ENCODE measurements around the gene COL23A1. TPM values are rescaled to one million over a fixed set of nuclear protein-coding genes. Genes with fewer than 3 reads are reported as not detected.

Gene COL23A1
- total and polyA plus RNA-seq, 2 donors (not counting 1 experiment from before 2014, with no cell fraction given) = not detected

DNA sequence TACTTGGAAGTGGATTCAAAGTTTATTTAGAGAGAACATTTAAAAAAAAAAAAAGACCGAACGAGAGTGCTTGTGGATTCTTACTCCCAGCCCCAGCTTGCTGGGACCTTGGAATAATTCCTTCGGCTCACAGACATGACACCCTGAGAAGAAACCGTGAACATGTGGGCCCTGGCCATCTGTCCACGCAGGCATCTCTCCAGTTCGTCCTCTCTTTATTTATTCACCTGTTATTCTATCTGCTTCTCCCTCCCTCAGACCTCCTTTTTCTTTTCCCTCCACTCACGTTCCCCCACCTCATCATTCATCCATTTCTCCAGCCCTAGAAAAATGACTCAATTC, 263.8 kb downstream of the COL23A1 start:
- no peak overlapping the region for H3K9ac ChIP-seq (ENCODE audit: insufficient read depth, low read length)
- no peaks in the 10 kb centered on the region for H3K36me3 ChIP-seq (ENCODE audit: control insufficient read depth, insufficient read depth, low read length)
- no peak overlapping the region for H3K4me3 ChIP-seq (replicated peaks in 1 of 4; ENCODE audit: control extremely low read depth in 1 of 4, insufficient read depth in 1 of 4, low read depth in 3 of 4, low read length in 4 of 4)
- H2AFZ ChIP-seq (ENCODE audit: low read length) = no peak overlapping the region
- TF ChIP-seq CTCF (conservative IDR thresholded peaks at IDR 0.05 in 1 of 2, IDR thresholded peaks at IDR 0.05 in 1 of 2; ENCODE audit: low read depth in 1 of 2, low read length in 2 of 2) (no peak), EZH2 (IDR thresholded peaks at IDR 0.05; ENCODE audit: low read length, missing control alignments) (no peak)
- no peak overlapping the region for H3K4me2 ChIP-seq (ENCODE audit: extremely low read depth, insufficient read depth, low read length)
- H3K9me3 ChIP-seq (ENCODE audit: control insufficient read depth, insufficient read depth, low read depth, low read length) = no peaks in the 10 kb centered on the region
- H3K4me1 ChIP-seq (ENCODE audit: control insufficient read depth, extremely low read depth, insufficient read depth, low read length) = no peaks in the 10 kb centered on the region
- no peaks in the 10 kb centered on the region for H4K20me1 ChIP-seq (ENCODE audit: control insufficient read depth, extremely low read depth, insufficient read depth, low read length)
- no peak overlapping the region for H3K27ac ChIP-seq (ENCODE audit: insufficient read depth, low read length)
- no peaks in the 10 kb centered on the region for H3K79me2 ChIP-seq (ENCODE audit: control insufficient read depth, insufficient read depth, low read length)
- no peak for DNase-seq (ENCODE audit: low read depth in 2 of 2)
- H3K27me3 ChIP-seq (ENCODE audit: control insufficient read depth, insufficient read depth, low read length) = no peaks in the 10 kb centered on the region

GRCh38 chr5:178325679-178326373, 264.4 kb downstream of the COL23A1 start:
- Histone ChIP-seq H3K79me2 (ENCODE audit: control insufficient read depth, insufficient read depth, low read length) (no peaks in the 10 kb centered on the region), H3K27me3 (ENCODE audit: control insufficient read depth, insufficient read depth, low read length) (no peaks in the 10 kb centered on the region), H3K4me2 (ENCODE audit: extremely low read depth, insufficient read depth, low read length) (no peak overlapping the region), H3K9ac (ENCODE audit: insufficient read depth, low read length) (no peak overlapping the region), H3K9me3 (ENCODE audit: control insufficient read depth, insufficient read depth, low read depth, low read length) (no peaks in the 10 kb centered on the region), H2AFZ (ENCODE audit: low read length) (no peak overlapping the region), H3K36me3 (ENCODE audit: control insufficient read depth, insufficient read depth, low read length) (no peaks in the 10 kb centered on the region), H3K4me1 (ENCODE audit: control insufficient read depth, extremely low read depth, insufficient read depth, low read length) (no peaks in the 10 kb centered on the region), H3K27ac (ENCODE audit: insufficient read depth, low read length) (no peak overlapping the region), H3K4me3 (replicated peaks in 1 of 4; ENCODE audit: control extremely low read depth in 1 of 4, insufficient read depth in 1 of 4, low read depth in 3 of 4, low read length in 4 of 4) (no peak overlapping the region), H4K20me1 (ENCODE audit: control insufficient read depth, extremely low read depth, insufficient read depth, low read length) (no peaks in the 10 kb centered on the region)
- DNase-seq (ENCODE audit: low read depth in 2 of 2) = peak in 1 of 2 donors; percentile 73
- no peak for TF ChIP-seq CTCF (conservative IDR thresholded peaks at IDR 0.05 in 1 of 2, IDR thresholded peaks at IDR 0.05 in 1 of 2; ENCODE audit: low read depth in 1 of 2, low read length in 2 of 2)
- TF ChIP-seq EZH2 (IDR thresholded peaks at IDR 0.05; ENCODE audit: low read length, missing control alignments) = no peak

GRCh38 chr5:178325311-178325678, 264.9 kb downstream of the COL23A1 start:
- Histone ChIP-seq H2AFZ (ENCODE audit: low read length) (no peak overlapping the region), H3K27me3 (ENCODE audit: control insufficient read depth, insufficient read depth, low read length) (no peaks in the 10 kb centered on the region), H3K4me3 (replicated peaks in 1 of 4; ENCODE audit: control extremely low read depth in 1 of 4, insufficient read depth in 1 of 4, low read depth in 3 of 4, low read length in 4 of 4) (no peak overlapping the region), H3K79me2 (ENCODE audit: control insufficient read depth, insufficient read depth, low read length) (no peaks in the 10 kb centered on the region), H3K36me3 (ENCODE audit: control insufficient read depth, insufficient read depth, low read length) (no peaks in the 10 kb centered on the region), H3K27ac (ENCODE audit: insufficient read depth, low read length) (no peak overlapping the region), H4K20me1 (ENCODE audit: control insufficient read depth, extremely low read depth, insufficient read depth, low read length) (no peaks in the 10 kb centered on the region), H3K9me3 (ENCODE audit: control insufficient read depth, insufficient read depth, low read depth, low read length) (no peaks in the 10 kb centered on the region), H3K4me2 (ENCODE audit: extremely low read depth, insufficient read depth, low read length) (no peak overlapping the region), H3K4me1 (ENCODE audit: control insufficient read depth, extremely low read depth, insufficient read depth, low read length) (no peaks in the 10 kb centered on the region), H3K9ac (ENCODE audit: insufficient read depth, low read length) (no peak overlapping the region)
- no peak for DNase-seq (ENCODE audit: low read depth in 2 of 2)
- TF ChIP-seq CTCF (conservative IDR thresholded peaks at IDR 0.05 in 1 of 2, IDR thresholded peaks at IDR 0.05 in 1 of 2; ENCODE audit: low read depth in 1 of 2, low read length in 2 of 2) (no peak), EZH2 (IDR thresholded peaks at IDR 0.05; ENCODE audit: low read length, missing control alignments) (no peak)

All from fibroblast of lung (primary cell).